ENCODE results near the gene TBCB.
"Not testable (repeated sequence)": the region's sequence is repeated elsewhere in the genome, so short reads cannot be mapped to it uniquely, and the experiment has no call there.

TBCB gene

GRCh38 chr19:36103040-36103626 lies 12.1 kb upstream of the TBCB start:
- no peak for DNase-seq

DNA sequence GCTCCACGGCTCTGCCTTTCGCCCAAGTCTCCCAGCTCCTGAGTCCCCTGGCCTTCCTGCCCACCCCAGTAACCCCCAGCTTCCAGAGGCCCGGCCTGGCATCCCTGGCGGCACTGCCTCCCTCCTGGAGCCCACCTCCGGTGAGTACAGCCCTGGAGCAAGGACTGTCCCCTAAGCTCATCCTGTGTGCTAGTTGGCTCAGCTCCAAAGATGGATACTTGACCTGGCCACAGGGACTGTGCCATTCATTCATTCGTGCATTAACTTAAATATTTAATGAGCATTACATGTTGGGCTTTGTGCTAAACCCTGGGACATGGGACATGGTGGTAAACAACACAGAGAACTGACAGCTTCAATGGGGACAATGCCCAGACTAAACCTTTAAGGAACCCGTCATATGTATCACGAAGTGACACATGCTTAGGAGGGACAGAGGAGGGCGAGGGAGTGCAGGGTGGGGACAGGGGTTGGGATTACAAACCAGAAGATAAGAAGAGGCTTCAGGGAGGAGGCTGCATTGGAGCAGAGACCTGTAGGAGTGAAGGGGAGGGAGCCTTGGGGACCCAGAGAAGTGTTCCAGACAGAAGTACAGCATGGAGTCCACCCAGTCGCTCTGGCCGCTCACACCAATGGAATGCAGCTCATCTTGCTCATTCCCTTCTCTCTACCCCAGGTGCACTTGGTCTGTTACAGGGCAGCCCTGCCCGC lies 11.3 kb upstream of the TBCB start:
- no peak for DNase-seq

DNA sequence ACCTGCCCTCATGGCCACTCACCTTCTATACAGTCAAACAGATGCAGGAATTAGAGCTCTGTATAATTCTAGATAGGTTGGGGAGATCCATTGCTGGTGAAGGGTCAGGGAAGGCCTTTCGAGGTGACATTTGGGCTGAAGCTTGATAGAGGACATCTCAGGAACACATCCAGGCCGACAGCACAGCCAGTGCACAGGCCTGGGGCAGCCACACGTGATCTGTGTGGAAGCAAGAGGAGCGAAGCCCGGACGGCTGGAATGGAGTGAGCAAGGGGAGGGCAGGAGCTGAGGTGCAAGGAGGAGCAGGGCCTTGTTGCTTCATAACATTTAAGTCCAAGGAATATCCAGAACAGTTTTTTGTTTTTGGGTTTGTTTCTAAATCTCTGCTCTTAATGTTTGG lies 8.8 kb upstream of the TBCB start:
- DNase-seq: no peak

- no peak for DNase-seq
Observed at GRCh38 chr19:36106991-36107390, 8.3 kb upstream of the TBCB start.

DNA sequence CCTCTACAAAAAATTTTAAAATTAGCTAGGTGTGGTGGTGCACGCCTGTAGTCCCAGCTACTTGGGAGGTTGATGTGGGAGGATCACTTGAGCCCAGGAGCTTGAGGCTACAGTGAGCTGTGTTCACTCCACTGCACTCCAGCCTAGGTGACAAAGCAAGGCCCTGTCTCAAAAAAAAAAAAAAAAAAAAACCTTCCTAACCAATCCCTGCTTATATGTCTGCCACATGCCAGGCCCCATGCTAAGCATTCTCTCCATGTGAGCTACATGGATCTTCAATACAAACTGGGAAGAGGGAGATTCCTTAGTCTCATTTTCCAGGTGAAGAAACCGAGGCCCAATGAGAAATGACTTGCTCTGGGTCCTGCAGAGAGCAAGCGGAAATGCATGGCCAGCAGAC lies 6.6 kb upstream of the TBCB start:
- no peak for DNase-seq

GRCh38 chr19:36110487-36111199 lies 4.6 kb upstream of the TBCB start, which contains the start of gene OVOL3:
OVOL3 (plus strand) TSS chr19:36111143; CDS start chr19:36111203, 60 bp downstream.
- no peak for DNase-seq

DNA sequence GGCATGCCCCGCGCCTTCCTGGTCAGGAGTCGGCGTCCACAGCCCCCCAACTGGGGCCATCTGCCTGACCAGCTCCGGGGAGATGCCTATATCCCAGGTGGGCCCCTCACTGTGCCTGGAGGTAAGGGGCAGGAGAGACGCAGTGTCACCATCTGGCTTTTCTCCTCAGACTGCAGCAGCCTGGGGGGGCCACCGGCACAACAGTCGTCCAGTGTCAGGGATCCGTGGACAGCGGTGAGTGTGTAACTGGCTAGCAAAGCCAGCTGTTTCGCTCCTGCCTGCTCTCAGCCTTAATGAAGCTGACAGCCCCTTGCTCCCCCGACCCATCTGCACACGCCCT lies 4.1 kb upstream of the TBCB start:
- no peak for DNase-seq

DNA sequence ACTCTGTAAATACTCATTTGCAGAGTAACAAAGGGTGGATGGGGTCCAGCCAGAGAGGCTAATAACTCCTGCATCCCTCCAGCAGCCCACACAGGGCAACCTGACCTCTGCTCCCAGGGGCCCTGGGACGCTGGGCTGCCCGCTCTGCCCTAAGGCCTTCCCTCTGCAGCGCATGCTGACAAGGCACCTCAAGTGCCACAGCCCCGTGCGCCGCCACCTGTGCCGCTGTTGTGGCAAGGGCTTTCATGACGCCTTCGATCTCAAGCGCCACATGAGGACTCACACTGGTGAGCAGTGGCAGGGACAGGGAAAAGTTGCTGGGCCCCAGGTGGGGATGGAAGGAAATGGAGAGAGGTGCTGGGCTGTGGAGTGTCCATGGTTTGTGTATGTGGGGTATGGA lies 2.6 kb upstream of the TBCB start:
- DNase-seq: no peak

GRCh38 chr19:36113425-36113824 lies 1.8 kb upstream of the TBCB start:
- DNase-seq: no peak

DNA sequence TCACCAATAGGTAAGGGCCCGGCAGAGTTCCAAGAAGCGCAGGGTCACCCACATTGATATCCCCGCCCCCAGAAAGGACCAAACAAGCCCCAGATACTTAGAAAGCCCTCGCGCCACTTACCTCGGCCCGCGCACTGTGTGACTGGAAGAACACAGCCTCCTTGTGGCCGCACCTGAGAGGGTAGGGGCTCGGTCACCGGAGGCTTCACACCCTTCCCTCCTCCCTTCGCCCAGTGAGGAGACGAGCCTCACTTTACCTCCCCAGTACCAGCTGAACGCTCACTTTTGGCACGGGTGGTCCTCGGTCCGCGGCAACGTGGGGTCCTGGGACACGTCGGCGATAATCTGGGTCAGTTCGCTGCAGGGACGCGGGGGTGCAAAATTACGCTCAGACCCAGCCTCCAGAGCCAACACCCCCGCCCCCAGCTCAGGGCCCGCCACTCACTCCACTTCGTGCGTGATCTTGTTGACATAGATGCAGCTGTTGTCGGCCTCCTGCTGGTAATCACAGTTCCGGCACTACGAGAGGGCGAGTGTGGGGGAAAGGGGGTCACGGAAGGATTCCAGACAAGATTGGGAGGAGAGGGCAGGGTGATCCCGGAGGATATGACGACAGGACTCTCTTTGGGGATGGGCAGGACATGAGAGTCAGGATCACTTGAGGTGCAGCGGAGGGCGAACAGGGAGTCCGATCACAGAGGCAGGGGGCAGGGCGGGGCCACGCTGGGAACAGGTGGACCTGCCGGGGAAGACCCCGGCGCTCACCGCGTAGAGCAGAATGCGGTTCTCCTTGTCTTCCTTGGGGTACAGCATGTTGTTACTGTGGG lies 1.2 kb upstream of the TBCB start:
- DNase-seq: no peak

DNA sequence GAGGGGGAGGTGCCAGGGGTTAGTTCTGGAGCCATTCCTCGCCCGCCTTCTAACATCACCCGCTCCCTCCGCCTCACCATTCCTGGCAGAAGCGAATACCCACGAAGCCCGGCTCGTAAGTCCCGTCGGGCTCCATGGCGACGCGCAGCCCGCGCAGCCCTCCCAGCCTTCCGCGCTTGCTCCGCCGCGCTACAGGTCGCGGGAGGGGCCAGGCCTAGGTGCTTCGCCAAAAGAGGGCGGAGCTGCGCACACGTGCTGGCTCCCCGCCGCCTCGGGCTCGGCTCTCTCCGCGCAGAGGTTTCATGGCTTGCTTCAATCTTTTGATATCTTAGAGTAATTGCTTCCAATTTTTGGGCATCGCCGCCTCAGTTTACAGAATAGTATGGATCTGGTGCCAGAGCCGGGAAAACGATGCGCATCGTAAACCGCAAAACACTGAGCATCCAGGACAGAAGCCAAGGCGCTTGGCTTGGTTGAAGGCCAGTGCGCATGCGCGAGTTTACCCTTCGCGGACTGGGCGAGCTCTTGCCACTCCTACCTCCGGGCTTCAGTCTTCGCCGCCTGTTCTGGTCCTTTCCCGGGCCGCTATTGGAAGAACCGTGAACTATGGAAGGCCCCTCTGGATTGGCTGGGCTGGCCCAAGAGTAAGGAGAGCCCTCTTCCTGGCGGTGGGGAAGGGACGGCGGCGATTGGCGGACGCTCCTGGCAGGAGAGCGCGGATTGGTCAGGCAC lies 381 bp upstream of the TBCB start, which contains the start of gene POLR2I:
Gene POLR2I (minus strand): TSS at position 155 of the 732 bp plus-strand sequence. CDS start 19 bp downstream, at position 136.
- peak; percentile 99 for DNase-seq

DNA sequence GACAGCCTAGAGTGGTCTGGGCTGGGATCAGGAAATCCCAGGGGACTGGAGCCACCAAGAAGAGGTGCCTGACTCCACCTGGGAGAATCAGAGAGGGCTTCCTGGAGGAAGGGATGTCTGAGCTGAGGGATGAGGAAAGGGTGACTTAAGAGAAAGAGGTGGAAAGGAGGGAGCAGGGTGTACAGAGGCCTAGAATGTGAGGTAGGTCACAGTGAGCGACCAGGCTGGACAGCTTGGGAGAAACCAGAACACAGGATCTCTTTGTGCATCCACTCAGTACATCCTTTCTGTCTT lies 1.0 kb downstream of the TBCB start:
- no peak for DNase-seq

DNA sequence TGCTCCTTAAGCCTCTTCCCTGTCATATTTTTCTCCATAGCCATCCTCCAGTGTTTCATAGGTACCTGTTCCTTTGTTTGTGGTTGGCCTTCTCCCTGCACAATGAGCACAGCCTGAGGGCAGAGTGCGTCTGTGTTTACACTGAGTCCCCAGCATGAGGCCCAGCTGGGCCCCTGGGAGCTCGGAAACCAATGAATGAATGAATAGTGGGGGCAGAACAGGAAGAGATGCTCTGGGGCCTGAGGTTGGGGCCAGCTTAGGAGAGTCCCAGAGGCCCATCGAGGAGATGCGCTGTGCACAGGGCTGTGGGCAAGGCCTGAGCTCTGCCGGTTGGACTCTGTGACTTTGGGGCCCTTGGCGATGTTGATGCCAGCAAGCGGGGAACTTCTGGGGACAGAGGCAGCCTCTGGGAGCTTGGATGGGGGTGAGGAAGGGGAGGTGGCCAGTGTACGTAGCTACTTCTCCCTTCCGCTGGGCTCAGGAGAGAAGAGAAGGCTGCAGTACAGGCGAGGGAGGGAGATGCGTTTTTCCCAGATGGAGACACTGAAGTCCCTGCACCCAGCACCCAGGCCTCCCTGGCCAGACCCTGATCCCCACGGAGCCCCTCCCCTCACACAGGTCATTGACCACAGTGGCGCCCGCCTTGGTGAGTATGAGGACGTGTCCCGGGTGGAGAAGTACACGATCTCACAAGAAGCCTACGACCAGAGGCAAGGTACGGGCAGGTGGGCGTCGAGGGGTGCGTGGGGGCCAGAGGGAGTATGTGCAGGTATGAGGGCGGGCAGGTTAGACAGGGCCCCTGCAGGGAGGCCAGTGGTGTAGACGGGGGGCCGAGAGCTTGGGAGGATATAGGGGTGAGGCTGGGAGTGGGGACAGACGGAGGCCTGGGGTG lies 5.1 kb downstream of the TBCB start:
- no peak for DNase-seq

DNA sequence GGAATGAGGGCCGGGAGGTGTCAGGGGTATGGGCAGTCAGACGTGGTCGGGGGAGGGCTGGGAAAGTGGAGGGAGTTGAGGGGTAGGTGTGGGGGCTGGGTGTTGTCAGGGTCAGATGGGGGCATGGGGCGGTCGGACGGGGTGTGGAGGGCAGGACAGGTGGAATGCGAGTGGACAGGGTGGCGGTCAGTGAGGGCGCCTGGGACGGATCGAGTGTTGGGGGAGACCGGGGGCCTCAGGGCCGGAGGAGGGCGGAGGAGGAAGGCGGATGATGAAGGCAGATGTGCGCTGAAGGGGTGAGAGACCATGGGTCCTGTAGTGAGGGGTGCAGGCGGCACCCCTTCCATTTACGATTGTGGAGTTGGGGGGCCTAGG lies 5.7 kb downstream of the TBCB start:
- no peak for DNase-seq

GRCh38 chr19:36121486-36122124 lies 6.3 kb downstream of the TBCB start:
- no peak for DNase-seq

DNA sequence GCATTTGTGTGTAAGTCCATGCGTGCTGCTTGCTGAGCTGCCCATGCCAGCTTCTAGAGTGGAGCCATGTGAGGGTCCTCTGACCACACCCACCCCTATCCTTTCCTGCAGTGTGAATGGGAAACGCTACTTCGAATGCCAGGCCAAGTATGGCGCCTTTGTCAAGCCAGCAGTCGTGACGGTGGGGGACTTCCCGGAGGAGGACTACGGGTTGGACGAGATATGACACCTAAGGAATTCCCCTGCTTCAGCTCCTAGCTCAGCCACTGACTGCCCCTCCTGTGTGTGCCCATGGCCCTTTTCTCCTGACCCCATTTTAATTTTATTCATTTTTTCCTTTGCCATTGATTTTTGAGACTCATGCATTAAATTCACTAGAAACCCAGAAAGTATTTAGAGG lies 10.3 kb downstream of the TBCB start:
- DNase-seq: no peak

DNA sequence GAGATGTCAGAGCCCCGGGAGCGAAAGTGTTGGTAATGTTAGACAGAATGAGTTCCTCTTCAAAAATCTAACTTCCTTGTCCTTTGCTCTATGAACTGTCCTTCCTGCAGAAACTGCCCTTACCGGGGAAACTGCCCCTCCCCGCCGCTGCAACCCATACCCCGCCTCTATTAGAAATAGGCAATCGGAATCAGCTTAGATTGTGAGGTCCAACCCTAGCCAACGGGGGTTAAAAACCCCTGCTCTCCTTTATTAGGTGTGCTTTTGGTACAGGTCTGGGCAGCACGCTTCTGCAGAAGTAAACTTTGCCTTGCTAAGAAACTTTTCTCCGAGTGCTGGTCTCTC lies 13.1 kb downstream of the TBCB start:
- no peak for DNase-seq

DNA sequence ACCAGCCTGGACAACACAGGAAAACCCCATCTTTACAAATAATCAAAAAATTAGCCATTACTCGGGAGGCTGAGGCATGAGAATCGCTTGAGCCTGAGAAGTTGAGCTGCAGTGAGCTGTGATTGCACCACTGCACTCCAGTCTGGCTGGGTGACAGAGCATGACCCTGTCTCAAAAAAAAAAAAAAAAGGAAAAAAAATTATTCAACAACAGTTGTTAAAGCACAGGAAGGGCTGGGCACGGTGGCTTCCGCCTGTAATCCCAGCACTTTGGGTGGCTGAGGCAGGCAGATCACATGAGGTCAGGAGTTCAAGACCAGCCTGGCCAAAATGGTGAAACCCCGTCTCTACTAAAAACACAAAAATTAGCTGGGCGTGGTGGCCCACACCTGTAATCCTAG lies 16.0 kb downstream of the TBCB start:
- DNase-seq: not testable (repeated sequence)

GRCh38 chr19:36134867-36135266 lies 19.6 kb downstream of the TBCB start:
- DNase-seq: not testable (repeated sequence)

DNA sequence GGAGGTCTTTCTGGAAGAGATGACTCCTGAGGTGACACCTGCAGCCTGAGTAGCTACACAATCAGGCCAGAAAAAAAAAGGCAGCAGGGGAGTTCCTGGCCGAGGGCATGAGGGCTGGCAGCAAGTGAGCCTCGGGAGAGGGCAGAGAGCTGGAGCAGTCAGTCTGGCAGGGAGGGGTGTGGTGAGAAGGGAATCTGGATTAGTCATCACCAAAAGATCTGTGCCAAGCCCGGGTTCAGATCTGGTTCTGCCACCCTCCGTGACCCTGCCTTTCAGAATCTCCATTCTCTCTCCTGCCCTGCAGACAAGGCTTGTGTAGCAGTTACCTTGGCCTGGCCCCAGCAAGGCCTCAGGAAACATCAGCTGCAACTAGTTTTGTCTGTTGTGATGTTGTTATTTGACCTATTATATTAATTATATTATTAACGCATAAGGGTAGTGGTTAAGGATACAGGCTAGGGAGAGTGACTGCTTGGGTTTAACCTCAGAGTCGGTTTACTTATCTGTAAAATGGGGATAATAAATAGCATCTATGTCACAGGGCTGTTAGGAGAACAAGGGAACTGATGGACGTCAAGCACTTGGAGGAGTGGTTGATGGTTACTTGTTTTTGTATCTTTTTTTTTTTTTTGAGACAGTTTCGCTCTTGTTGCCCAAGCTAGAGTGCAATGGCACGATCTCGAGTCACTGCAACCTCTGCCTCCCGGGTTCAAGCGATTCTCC lies 21.9 kb downstream of the TBCB start:
- no peak for DNase-seq

- no peak for DNase-seq
Observed at GRCh38 chr19:36139120-36139472, 23.8 kb downstream of the TBCB start.

All from NCI-H187 treated with DMSO at 0.1 percent for 48 hours (cell line).